ENCODE results near the gene NCK1. TPM values are rescaled to one million over a fixed set of nuclear protein-coding genes. Genes with fewer than 3 reads are reported as not detected.

Gene NCK1
- total RNA-seq, 1 donor from 2014 or later: 38.1 TPM

- peaks cover 24% of the 10 kb centered on the region for H3K9me3 Mint-ChIP-seq (ENCODE audit: low read depth)
- H3K4me1 Mint-ChIP-seq (ENCODE audit: low read depth): peaks cover 30% of the 10 kb centered on the region
- H3K36me3 Mint-ChIP-seq (ENCODE audit: low read depth): peaks cover 17% of the 10 kb centered on the region
- H3K27me3 Mint-ChIP-seq (ENCODE audit: low read depth): no peaks in the 10 kb centered on the region
- no peak overlapping the region for H3K27ac Mint-ChIP-seq (ENCODE audit: unreplicated experiment)
- no peak overlapping the region for H3K4me3 Mint-ChIP-seq (ENCODE audit: unreplicated experiment)
- DNase-seq (ENCODE audit: low spot score): no peak
- no peak for TF ChIP-seq CTCF (IDR thresholded peaks at IDR 0.05)
Observed at GRCh38 chr3:136903899-136904298, 41.9 kb downstream of the NCK1 start.

- Mint-ChIP-seq H3K36me3 (ENCODE audit: low read depth) (peaks cover 15% of the 10 kb centered on the region), H3K27me3 (ENCODE audit: low read depth) (no peaks in the 10 kb centered on the region), H3K9me3 (ENCODE audit: low read depth) (peaks cover 24% of the 10 kb centered on the region), H3K4me3 (ENCODE audit: unreplicated experiment) (no peak overlapping the region), H3K27ac (ENCODE audit: unreplicated experiment) (no peak overlapping the region), H3K4me1 (ENCODE audit: low read depth) (peaks cover 34% of the 10 kb centered on the region)
- no peak for DNase-seq (ENCODE audit: low spot score)
- no peak for TF ChIP-seq CTCF (IDR thresholded peaks at IDR 0.05)
Observed at GRCh38 chr3:136904746-136905145, 42.7 kb downstream of the NCK1 start.

GRCh38 chr3:136905549-136905948 is 43.5 kb downstream of the NCK1 start:
- no peak overlapping the region for H3K27ac Mint-ChIP-seq (ENCODE audit: unreplicated experiment)
- H3K4me3 Mint-ChIP-seq (ENCODE audit: unreplicated experiment): no peak overlapping the region
- H3K9me3 Mint-ChIP-seq (ENCODE audit: low read depth): peaks cover 16% of the 10 kb centered on the region
- peaks cover 11% of the 10 kb centered on the region for H3K36me3 Mint-ChIP-seq (ENCODE audit: low read depth)
- peaks cover 40% of the 10 kb centered on the region for H3K4me1 Mint-ChIP-seq (ENCODE audit: low read depth)
- no peak for TF ChIP-seq CTCF (IDR thresholded peaks at IDR 0.05)
- no peaks in the 10 kb centered on the region for H3K27me3 Mint-ChIP-seq (ENCODE audit: low read depth)
- DNase-seq (ENCODE audit: low spot score): no peak

- H3K27ac Mint-ChIP-seq (ENCODE audit: unreplicated experiment): no peak overlapping the region
Observed at GRCh38 chr3:136906725-136907124, 44.7 kb downstream of the NCK1 start.

GRCh38 chr3:136908297-136908696 is 46.3 kb downstream of the NCK1 start:
- no peak overlapping the region for H3K27ac Mint-ChIP-seq (ENCODE audit: unreplicated experiment)
- H3K36me3 Mint-ChIP-seq (ENCODE audit: low read depth): peaks cover 7% of the 10 kb centered on the region
- no peak for DNase-seq (ENCODE audit: low spot score)
- no peak for TF ChIP-seq CTCF (IDR thresholded peaks at IDR 0.05)
- peaks cover 39% of the 10 kb centered on the region for H3K4me1 Mint-ChIP-seq (ENCODE audit: low read depth)
- H3K4me3 Mint-ChIP-seq (ENCODE audit: unreplicated experiment): no peak overlapping the region
- peaks cover 8% of the 10 kb centered on the region for H3K9me3 Mint-ChIP-seq (ENCODE audit: low read depth)
- no peaks in the 10 kb centered on the region for H3K27me3 Mint-ChIP-seq (ENCODE audit: low read depth)

More at GRCh38 chr3:136906725-136907124, 44.7 kb downstream of the NCK1 start:
- peaks cover 10% of the 10 kb centered on the region for H3K9me3 Mint-ChIP-seq (ENCODE audit: low read depth)
- H3K36me3 Mint-ChIP-seq (ENCODE audit: low read depth): peaks cover 10% of the 10 kb centered on the region
- H3K27me3 Mint-ChIP-seq (ENCODE audit: low read depth): no peaks in the 10 kb centered on the region
- no peak for TF ChIP-seq CTCF (IDR thresholded peaks at IDR 0.05)
- no peak overlapping the region for H3K4me3 Mint-ChIP-seq (ENCODE audit: unreplicated experiment)
- peaks cover 40% of the 10 kb centered on the region for H3K4me1 Mint-ChIP-seq (ENCODE audit: low read depth)
- DNase-seq (ENCODE audit: low spot score): no peak

Measured in chondrocyte (in vitro differentiated cells).